HL-60/S4 (cell line): Measurements from ENCODE around the gene SLC38A6.

Experiments used
- in situ Hi-C: fragments of 300-500 bp; cut with MboI; formaldehyde crosslinking; loops from 2 replicates; pipeline ENCODE4 v1.14.3; 2022; ENCODE audit warnings: low sequenced_read_pairs

SLC38A6 gene

GRCh38 chr14:60975551-60975950, 5.5 kb upstream of the SLC38A6 start:
- in situ Hi-C loops = no loop called here

GRCh38 chr14:60977847-60978246, 3.2 kb upstream of the SLC38A6 start:
- in situ Hi-C loops = no loop called here

DNA sequence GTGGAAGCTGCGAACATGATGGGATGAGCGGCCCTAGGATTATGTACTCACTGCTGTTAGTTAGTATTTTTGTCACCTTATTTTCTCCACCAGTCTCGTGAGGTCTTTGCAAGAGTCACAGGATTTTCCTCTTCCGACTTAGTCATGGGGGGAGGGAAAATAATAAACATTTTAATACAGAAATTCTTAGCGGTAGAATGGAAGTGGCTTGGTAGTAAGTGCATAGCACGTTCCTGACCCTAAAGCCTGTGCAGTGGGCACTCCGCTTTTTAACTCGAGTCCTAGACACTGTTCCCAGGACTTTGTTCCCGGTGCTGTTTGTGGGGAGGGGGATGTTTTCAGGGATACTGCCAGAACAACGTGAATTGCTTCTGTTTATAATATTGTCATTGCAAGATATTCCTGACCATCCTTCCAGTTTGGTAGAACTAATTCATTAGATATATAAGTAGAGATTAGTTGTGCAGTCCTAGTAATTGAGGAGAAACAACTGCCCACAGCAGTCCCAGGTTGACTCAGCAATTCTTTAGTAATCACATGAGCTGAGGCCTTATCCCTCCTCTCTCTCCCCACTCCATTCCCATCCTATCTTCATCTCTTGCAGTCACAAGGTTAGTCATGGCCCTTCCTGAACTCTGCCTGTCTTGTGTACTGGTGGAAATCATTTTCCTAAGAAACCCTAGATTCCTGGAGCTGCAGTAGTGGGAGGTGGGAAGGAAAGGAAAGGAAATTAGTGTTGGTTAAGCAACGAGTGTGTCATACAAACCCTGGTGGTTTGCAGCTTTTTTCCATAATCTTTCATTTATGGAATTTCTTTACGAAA, 799 bp downstream of the SLC38A6 start:
- in situ Hi-C loops = no loop called here

DNA sequence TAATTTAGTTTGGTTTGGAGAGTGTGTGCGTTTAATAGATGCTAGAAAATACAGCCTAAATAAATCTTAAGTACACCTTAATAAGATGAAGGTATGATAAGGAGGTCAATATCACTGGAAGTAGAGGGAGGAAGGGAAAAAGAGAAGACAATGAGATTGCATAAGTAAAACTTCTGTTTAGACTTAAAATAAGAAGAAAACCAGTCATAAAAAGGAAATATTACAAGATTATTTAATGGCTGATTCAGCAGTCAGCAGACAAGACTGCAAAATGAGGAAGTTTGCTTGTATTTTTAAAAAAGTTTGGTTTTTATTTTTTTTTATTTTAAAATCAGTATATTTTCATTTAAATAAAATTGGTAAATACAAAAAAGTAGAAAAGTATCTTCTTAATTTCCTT, 3.2 kb downstream of the SLC38A6 start:
- in situ Hi-C loops = no loop called here

DNA sequence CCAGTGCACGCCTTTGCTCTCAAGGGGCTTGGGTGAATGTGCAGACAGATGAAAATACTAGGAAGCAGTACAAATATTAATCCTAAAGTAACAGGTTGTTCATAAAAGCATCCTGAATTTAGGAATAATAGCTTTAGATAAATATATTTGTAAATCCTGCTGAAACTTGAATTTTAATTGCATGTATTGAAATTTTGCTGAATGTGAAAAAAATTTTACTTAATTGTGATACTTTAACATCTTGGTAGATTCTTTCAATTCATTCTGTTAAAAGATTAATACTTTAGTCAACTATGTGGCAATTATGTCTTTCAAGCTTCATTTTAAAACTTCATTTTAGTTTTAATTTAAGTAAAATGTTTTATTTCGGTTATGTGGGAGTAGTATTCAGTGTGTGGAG, 5.5 kb downstream of the SLC38A6 start:
- in situ Hi-C loops = no loop called here

DNA sequence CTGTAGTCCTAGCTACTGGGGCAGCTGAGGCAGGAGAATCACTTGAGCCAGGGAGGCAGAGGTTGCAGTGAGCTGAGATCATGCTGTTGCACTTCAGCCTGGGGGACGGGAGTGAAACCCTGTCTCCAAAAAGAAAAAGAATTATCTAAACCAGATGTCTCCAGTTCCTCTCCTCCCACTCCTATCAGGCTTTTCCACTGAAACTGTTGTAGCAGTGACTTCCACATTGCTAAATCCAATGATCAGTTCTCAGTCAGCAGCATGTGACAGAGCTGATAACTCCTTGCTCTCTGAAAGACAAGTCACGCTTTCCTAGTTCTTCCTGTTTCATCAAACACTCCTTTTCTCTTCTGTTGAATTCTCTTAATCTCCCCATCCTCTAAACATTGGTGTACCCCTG, 8.6 kb downstream of the SLC38A6 start:
- in situ Hi-C loops = no loop called here

DNA sequence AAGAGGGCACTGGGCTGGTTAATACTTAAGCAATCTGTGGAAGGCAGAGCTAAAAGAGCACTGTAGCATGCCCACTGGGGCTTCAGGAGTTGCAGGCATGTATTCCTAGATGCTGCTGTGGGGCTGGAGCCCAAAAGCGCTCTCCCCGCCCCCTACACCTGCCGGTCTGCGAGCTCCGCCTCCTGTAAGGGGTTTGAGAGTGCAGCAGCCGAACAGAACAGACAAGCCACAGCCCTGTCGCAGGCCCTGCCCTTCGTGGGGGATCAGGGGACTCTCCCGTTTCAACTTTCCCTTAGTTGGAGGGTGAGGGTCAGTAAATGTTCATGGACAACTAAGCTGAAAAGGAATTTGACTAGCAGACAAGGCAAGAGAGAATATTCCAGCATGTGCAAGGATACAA, 17.6 kb downstream of the SLC38A6 start:
- in situ Hi-C loops = no loop called here

- in situ Hi-C loops = no loop called here
Measured at GRCh38 chr14:60999536-60999935, 18.5 kb downstream of the SLC38A6 start.

GRCh38 chr14:61003571-61003970, 22.5 kb downstream of the SLC38A6 start:
- in situ Hi-C loops = no loop called here

DNA sequence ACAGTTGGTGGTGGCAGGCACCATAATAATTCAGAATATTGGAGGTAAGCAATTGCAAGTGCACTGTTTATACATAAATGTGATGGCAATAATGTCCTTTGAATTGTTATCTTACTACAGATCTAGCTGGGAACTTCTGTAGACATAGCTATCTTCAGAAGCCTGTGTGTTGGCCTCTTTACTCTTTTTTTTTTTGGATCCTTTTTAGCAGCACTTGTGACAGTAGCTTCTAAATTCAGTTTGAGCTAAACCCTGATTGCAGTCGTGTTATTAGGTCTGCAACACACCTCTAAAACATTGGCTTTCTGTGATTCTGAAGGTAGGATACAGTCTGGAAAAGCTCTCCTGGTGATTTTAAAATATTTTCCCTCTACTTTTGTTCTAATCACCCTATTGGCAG, 38.5 kb downstream of the SLC38A6 start:
- in situ Hi-C loops = no loop called here

DNA sequence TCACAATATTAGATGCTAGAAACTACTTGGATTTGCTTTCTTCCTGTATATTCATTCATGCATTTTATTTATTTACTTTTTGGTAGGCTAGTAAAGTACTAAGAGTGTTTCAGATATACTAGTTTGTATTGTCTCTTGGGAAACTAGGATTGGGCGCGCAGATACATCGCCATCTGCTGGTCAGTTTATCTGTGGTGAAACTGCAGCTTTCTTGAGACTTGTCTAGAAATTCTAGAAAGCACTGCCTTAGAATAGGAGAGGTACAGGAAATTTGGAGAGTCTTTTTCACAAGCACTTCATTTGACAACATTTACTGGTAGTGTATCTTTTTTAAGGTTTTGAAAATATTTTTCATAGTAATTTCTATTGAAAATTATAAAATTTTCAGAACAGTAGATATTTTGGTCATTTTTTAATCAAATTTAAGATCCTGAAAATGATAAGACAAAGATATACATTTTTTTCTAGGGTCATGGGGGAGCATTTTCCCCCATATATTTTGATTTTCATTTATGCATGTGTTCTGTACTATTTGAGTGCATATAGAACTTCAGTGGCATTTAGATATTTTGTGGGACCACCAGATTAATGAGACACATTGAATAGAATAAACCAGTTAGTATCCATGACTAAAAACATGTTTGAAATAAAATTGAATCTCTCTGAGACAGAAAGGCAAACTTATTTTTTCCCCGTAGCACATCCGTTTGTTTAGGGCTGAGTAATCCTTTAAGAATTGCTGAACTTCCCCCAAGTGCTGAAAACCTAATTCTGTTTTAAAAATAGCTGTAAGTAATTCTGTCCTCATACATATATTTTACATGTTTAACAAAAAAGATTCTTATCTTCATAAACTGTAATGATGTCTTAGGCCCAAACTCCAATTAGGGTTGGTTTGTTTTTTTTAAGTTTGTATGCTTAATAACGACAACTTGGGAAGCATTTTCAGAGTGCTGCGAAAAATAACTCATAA, 44.5 kb downstream of the SLC38A6 start:
- in situ Hi-C loops = loop anchor here (25.0 kb wide), 1 partner anchor 388 kb away; the partner anchor contains the start of gene SIX1

DNA sequence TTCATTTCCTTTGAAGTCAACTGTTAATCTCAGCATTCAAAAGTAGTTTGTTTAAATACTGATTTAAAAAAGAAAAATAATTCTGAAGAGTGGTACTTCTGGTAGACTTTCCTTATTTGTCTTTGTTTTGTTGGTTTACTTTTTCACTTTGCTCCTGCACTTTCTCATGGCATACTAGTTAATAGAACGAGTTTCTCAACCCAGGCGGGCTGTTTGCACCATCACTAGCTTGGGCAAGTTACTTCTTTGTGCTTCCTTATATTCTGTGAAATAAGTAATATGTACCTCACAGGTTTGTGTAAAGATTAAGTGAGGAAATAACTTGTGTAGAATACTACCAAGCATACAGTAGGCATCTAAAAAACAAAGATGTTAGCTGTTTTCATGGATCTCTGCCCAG, 45.5 kb downstream of the SLC38A6 start:
- in situ Hi-C loops = loop anchor here (25.0 kb wide), 1 partner anchor 389 kb away; the partner anchor contains the start of gene SIX1

DNA sequence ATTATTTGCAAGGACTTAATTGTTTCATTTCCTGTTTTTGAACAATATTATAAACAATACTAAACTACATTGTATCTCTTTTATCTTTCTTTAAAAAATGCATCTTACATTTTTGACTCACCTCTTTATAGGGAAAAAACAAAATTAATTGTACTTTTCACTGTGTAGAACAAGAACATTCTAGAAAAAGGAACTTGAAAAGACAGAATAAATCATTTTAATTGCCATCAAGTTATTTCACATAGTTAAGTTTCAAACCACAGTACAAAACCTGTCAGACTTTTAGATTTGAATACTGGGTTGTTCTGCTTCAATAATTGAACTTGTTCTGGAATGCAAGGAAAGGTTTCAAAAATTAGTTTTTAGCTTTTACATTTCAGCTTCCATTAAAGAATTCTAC, 50.0 kb downstream of the SLC38A6 start:
- in situ Hi-C loops = loop anchor here (25.0 kb wide), 1 partner anchor 394 kb away; the partner anchor contains the start of gene SIX1

DNA sequence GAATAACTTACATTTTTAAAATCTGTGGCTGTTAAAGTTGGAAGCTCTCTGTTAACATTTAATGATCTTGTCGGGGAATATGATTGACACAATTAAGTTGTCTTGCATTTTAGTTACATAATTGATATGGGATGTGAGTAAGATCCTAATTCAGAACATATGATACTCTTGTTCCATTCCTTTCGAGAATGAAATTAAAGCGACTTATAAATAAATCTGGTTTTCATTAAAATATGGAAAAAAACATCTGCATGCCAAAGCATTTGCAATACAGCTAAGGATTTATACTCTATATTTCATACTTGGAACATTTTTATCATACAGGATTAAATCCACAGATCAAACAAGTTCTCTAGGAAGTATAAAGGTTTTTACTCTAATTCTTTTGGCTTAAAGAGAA, 52.0 kb downstream of the SLC38A6 start:
- in situ Hi-C loops = loop anchor here (25.0 kb wide), 1 partner anchor 396 kb away; the partner anchor contains the start of gene SIX1

DNA sequence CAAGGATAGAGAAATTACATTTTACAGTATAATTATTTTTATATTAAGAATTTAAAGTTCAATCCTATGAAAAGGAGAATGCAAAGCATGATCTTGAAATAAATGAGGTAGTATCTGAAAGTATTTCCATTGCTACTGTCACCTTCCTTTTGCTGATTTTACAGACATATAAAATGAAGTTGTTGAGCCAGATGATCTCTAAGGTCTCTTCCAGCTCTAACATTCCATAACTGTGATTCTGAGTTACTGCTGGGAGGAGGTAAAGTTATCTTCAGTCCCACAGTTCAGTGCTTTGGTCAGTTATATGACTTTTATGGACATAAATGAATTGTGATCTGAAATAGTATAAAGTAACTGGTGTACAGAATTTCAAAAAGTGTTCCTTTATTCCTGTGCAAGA, 52.8 kb downstream of the SLC38A6 start:
- in situ Hi-C loops = loop anchor here (25.0 kb wide), 1 partner anchor 397 kb away; the partner anchor contains the start of gene SIX1

DNA sequence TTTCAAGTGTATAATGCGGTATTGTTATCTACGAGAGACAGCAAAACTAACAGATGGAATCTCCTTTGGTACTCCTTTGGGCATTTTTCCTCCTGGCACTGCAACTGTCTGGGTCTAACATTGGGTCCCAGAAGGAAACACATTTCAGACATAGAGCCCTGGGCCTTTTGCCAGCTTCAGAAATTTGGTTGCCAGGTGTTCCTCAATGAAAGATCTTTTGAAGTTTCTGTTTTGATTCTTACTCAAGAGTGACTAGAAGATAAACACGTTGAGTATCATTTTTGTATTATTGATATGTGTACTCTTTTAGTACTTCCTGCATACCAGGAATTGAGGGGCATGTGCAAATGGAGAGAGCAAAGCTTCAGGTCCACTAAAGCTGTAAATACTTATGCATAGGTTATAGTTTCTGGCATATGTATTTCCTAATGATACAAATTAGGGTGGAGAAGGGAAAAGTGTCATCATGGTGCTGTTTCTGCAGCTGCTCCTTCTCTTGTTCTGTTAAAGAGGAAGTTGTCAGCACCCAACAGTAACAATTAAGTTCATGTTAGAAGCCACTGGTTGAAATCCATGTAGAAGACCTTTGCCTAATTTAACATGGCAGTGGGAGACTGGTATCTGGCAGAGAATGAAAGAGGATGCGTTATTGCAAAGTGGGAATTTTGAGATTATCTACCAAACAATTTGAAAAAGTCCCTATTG, 53.5 kb downstream of the SLC38A6 start:
- in situ Hi-C loops = loop anchor here (25.0 kb wide), 1 partner anchor 397 kb away; the partner anchor contains the start of gene SIX1

- in situ Hi-C loops = loop anchor here (25.0 kb wide), 1 partner anchor 400 kb away; the partner anchor contains the start of gene SIX1
Measured at GRCh38 chr14:61037215-61037614, 56.2 kb downstream of the SLC38A6 start.

DNA sequence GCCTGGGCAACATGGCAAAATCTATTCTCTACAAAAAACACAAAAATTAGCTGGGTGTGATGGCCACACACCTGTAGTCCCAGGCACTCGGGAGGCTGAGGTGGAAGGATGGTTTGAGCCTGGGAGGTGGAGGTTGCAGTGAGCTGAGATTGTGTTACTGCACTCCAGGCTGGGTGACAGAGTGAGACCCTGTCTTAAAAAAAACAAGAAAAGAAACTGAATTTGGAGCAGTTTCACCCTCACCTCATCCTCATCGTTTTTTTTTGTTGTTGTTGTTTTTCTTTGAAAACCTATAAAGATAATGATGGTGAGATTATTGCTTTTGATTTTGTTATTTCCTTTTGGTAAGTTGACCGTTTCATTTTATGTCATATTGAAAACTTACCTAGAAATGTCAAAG, 60.7 kb downstream of the SLC38A6 start:
- in situ Hi-C loops = loop anchor here (25.0 kb wide), 1 partner anchor 404 kb away; the partner anchor contains the start of gene SIX1

DNA sequence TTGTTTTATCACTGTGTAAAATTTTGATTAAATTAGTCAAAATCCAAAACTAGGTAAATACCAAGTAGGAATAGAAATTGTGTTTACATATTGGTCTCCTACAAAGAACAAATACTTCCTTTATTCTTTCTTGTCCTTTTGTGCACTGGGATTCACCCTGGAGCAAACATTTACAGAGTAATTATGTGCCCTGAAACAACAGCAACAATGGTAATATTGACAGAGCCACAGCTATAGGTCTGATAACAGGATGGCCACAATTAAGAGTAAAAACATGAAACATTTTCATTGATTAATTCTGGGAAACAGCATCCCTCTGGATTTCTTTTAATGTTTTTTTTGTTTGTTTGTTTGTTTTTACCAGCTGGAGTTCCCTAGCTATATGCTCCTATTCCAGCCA, 61.2 kb downstream of the SLC38A6 start:
- in situ Hi-C loops = loop anchor here (25.0 kb wide), 1 partner anchor 405 kb away; the partner anchor contains the start of gene SIX1

- in situ Hi-C loops = loop anchor here (25.0 kb wide), 1 partner anchor 406 kb away; the partner anchor contains the start of gene SIX1
Measured at GRCh38 chr14:61043506-61043905, 62.5 kb downstream of the SLC38A6 start.
